Trophoblast cell (in vitro differentiated cells and primary cell): ENCODE measurements around the gene IMMP2L.

Experiments used
- DNase-seq, 2 donors: peaks; one replicate each; pipeline ENCODE4 v3.0.0-alpha.2; 2016
- H2AFZ ChIP-seq: 2 replicates; pipeline ENCODE4 v1.6.1; 2013; ENCODE audit warnings: low read length, moderate library complexity, mild to moderate bottlenecking; ENCODE audit not compliant: insufficient read depth, poor library complexity
- H2AK5ac ChIP-seq: 2 replicates; pipeline ENCODE4 v1.6.1; 2013; ENCODE audit warnings: mild to moderate bottlenecking, low read length
- H2BK120ac ChIP-seq: 2 replicates; pipeline ENCODE4 v1.6.1; 2013; ENCODE audit warnings: low read length, mild to moderate bottlenecking, moderate library complexity; ENCODE audit not compliant: insufficient read depth, poor library complexity
- H2BK12ac ChIP-seq: 2 replicates; pipeline ENCODE4 v1.6.1; 2013; ENCODE audit warnings: mild to moderate bottlenecking, low read length, moderate library complexity
- H2BK5ac ChIP-seq: 2 replicates; pipeline ENCODE4 v1.6.1; 2013; ENCODE audit warnings: low read length, low read depth, moderate library complexity, mild to moderate bottlenecking; ENCODE audit not compliant: poor library complexity
- H3K14ac ChIP-seq: 2 replicates; pipeline ENCODE4 v1.6.1; 2013; ENCODE audit warnings: mild to moderate bottlenecking, low read length
- H3K18ac ChIP-seq: 2 replicates; pipeline ENCODE4 v1.6.1; 2013; ENCODE audit warnings: mild to moderate bottlenecking, low read length
- H3K23ac ChIP-seq: 2 replicates; pipeline ENCODE4 v1.6.1; 2013; ENCODE audit warnings: low read length
- H3K27ac ChIP-seq: 2 replicates; pipeline ENCODE4 v1.5.1; 2013; ENCODE audit warnings: low read depth, mild to moderate bottlenecking, inconsistent platforms, low read length, moderate library complexity
- H3K27me3 ChIP-seq: 2 replicates; pipeline ENCODE4 v1.6.1; 2013; ENCODE audit warnings: inconsistent platforms, mild to moderate bottlenecking, low read length, moderate library complexity; ENCODE audit not compliant: insufficient read depth
- H3K36me3 ChIP-seq, 2 experiments: 1 replicate in 1 of 2; 2 replicates in 1 of 2; pipeline ENCODE4 v1.6.1; 2013; ENCODE audit warnings: low read length in 2 of 2, mild to moderate bottlenecking in 2 of 2, moderate library complexity in 1 of 2; ENCODE audit not compliant: insufficient read depth in 2 of 2, control insufficient read depth in 1 of 2
- H3K4ac ChIP-seq: 2 replicates; pipeline ENCODE4 v1.6.1; 2013; ENCODE audit warnings: low read depth, mild to moderate bottlenecking, low read length, moderate library complexity
- H3K4me1 ChIP-seq, 2 experiments: 1 replicate in 1 of 2; 2 replicates in 1 of 2; pipeline ENCODE4 v1.6.1; 2013; ENCODE audit warnings: low read length in 2 of 2, mild to moderate bottlenecking in 2 of 2, moderate library complexity in 1 of 2; ENCODE audit not compliant: insufficient read depth in 2 of 2, control insufficient read depth in 1 of 2
- H3K4me2 ChIP-seq: 2 replicates; pipeline ENCODE4 v1.6.1; 2013; ENCODE audit warnings: inconsistent platforms, mild to moderate bottlenecking, low read length, moderate library complexity
- H3K4me3 ChIP-seq: 2 replicates; pipeline ENCODE4 v1.5.1; 2013; ENCODE audit warnings: mild to moderate bottlenecking, low read depth, low read length, inconsistent platforms
- H3K79me1 ChIP-seq: one replicate; pipeline ENCODE4 v1.6.1; 2013; ENCODE audit warnings: low read length
- H3K79me2 ChIP-seq: 2 replicates; pipeline ENCODE4 v1.6.1; 2013; ENCODE audit warnings: low read length, mild to moderate bottlenecking; ENCODE audit not compliant: control insufficient read depth, insufficient read depth, poor library complexity
- H3K9ac ChIP-seq: 2 replicates; pipeline ENCODE4 v1.6.1; 2013; ENCODE audit warnings: mild to moderate bottlenecking, low read length
- H3K9me3 ChIP-seq: 2 replicates; pipeline ENCODE4 v1.6.1; 2013; ENCODE audit warnings: low read depth, mild to moderate bottlenecking, control low read depth, inconsistent platforms, low read length; ENCODE audit not compliant: insufficient read depth
- H4K12ac ChIP-seq: 2 replicates; pipeline ENCODE4 v1.6.1; 2013; ENCODE audit warnings: low read depth, mild to moderate bottlenecking, low read length, moderate library complexity
- H4K8ac ChIP-seq: 2 replicates; pipeline ENCODE4 v1.6.1; 2013; ENCODE audit warnings: low read depth, mild to moderate bottlenecking, low read length, moderate library complexity
- H4K91ac ChIP-seq: one replicate; pipeline ENCODE4 v1.6.1; 2013; ENCODE audit warnings: low read depth, mild to moderate bottlenecking, low read length, moderate library complexity
- WGBS: extraction: QIAGEN DNeasy Blood & Tissue Kit; methylation state at CpG from one replicate; pipeline ENCODE4 v1.1.7; 2013; ENCODE audit warnings: missing lambda C conversion rate; ENCODE audit not compliant: insufficient read length, insufficient coverage; ENCODE audit errors: extremely low coverage; 5-methylcytosine and 5-hydroxymethylcytosine counted together

Gene IMMP2L

GRCh38 chr7:110809832-110810231, 752.5 kb downstream of the IMMP2L start:
- no peak overlapping the region for H3K14ac ChIP-seq
- no peak overlapping the region for H2BK12ac ChIP-seq
- no peak overlapping the region for H3K4ac ChIP-seq
- no peak overlapping the region for H2BK120ac ChIP-seq
- no peak overlapping the region for H3K18ac ChIP-seq
- no peaks in the 10 kb centered on the region for H3K36me3 ChIP-seq
- H3K79me1 ChIP-seq, result no peaks in the 10 kb centered on the region
- no peak overlapping the region for H4K12ac ChIP-seq
- H3K9me3 ChIP-seq, result no peaks in the 10 kb centered on the region
- no peak overlapping the region for H4K91ac ChIP-seq
- no peak overlapping the region for H3K9ac ChIP-seq
- no peak overlapping the region for H3K4me3 ChIP-seq
- DNase-seq, result no peak
- no peak overlapping the region for H2AK5ac ChIP-seq
- no peaks in the 10 kb centered on the region for H3K27me3 ChIP-seq
- no CpG with 5 or more reads among the region's 6 CpGs for WGBS
- no peak overlapping the region for H4K8ac ChIP-seq
- H2AFZ ChIP-seq, result no peak overlapping the region
- no peak overlapping the region for H3K23ac ChIP-seq
- H3K4me2 ChIP-seq, result no peak overlapping the region
- H3K4me1 ChIP-seq, result no peaks in the 10 kb centered on the region
- no peak overlapping the region for H2BK5ac ChIP-seq
- no peak overlapping the region for H3K27ac ChIP-seq
- no peaks in the 10 kb centered on the region for H3K79me2 ChIP-seq

GRCh38 chr7:110808361-110808760, 753.9 kb downstream of the IMMP2L start:
- Histone ChIP-seq H3K18ac (no peak overlapping the region), H4K12ac (no peak overlapping the region), H3K23ac (no peak overlapping the region), H3K27me3 (no peaks in the 10 kb centered on the region), H3K79me2 (no peaks in the 10 kb centered on the region), H4K91ac (no peak overlapping the region), H3K4me3 (no peak overlapping the region), H4K8ac (no peak overlapping the region), H2BK5ac (no peak overlapping the region), H3K4me2 (no peak overlapping the region), H2BK120ac (no peak overlapping the region), H3K36me3 (no peaks in the 10 kb centered on the region), H3K9ac (no peak overlapping the region), H3K9me3 (no peaks in the 10 kb centered on the region), H3K4ac (no peak overlapping the region), H3K14ac (no peak overlapping the region), H2BK12ac (no peak overlapping the region), H3K79me1 (no peaks in the 10 kb centered on the region), H3K4me1 (no peaks in the 10 kb centered on the region), H2AK5ac (no peak overlapping the region), H3K27ac (no peak overlapping the region), H2AFZ (no peak overlapping the region)
- WGBS, result no CpG with 5 or more reads among the region's 1 CpG
- no peak for DNase-seq

GRCh38 chr7:110804501-110804900, 757.8 kb downstream of the IMMP2L start:
- Histone ChIP-seq H3K4me2 (no peak overlapping the region), H3K27ac (no peak overlapping the region), H2AK5ac (no peak overlapping the region), H4K8ac (no peak overlapping the region), H2AFZ (no peak overlapping the region), H3K4me3 (no peak overlapping the region), H3K23ac (no peak overlapping the region), H4K12ac (no peak overlapping the region), H3K79me1 (no peaks in the 10 kb centered on the region), H3K4me1 (no peaks in the 10 kb centered on the region), H4K91ac (no peak overlapping the region), H3K79me2 (no peaks in the 10 kb centered on the region), H3K36me3 (no peaks in the 10 kb centered on the region), H2BK12ac (no peak overlapping the region), H3K9ac (no peak overlapping the region), H2BK120ac (no peak overlapping the region), H3K18ac (no peak overlapping the region), H3K9me3 (no peaks in the 10 kb centered on the region), H2BK5ac (no peak overlapping the region), H3K27me3 (no peaks in the 10 kb centered on the region), H3K14ac (no peak overlapping the region), H3K4ac (no peak overlapping the region)
- DNase-seq, result no peak
- WGBS, result no CpG with 5 or more reads among the region's 5 CpGs

GRCh38 chr7:110803602-110804143, 758.6 kb downstream of the IMMP2L start:
- Histone ChIP-seq H2BK5ac (no peak overlapping the region), H2AFZ (no peak overlapping the region), H2BK12ac (no peak overlapping the region), H2BK120ac (no peak overlapping the region), H3K4me3 (no peak overlapping the region), H3K4me2 (no peak overlapping the region), H3K27ac (no peak overlapping the region), H3K79me1 (no peaks in the 10 kb centered on the region), H3K14ac (no peak overlapping the region), H4K91ac (no peak overlapping the region), H3K9ac (no peak overlapping the region), H4K12ac (no peak overlapping the region), H2AK5ac (no peak overlapping the region), H3K36me3 (no peaks in the 10 kb centered on the region), H3K9me3 (no peaks in the 10 kb centered on the region), H3K79me2 (no peaks in the 10 kb centered on the region), H3K23ac (no peak overlapping the region), H3K4ac (no peak overlapping the region), H3K27me3 (no peaks in the 10 kb centered on the region), H3K4me1 (no peaks in the 10 kb centered on the region), H4K8ac (no peak overlapping the region), H3K18ac (no peak overlapping the region)
- DNase-seq, result no peak
